Right lobe of liver (tissue), 4 donors: ENCODE results near the gene M1AP.

Source experiments
- POLR2A ChIP-seq: fragments of 450-650 bp; IDR thresholded peaks from one replicate; pipeline ENCODE4 v1.6.1; 2017; ENCODE audit warnings: antibody characterized with exemption, mild to moderate bottlenecking
- TF ChIP-seq, protein P1 (sequence below), 4 donors: fragments of 200-600 bp in 3 of 4; fragments of 450-650 bp in 1 of 4; IDR thresholded peaks; one replicate each; pipeline versions ENCODE4 v1.5.1 to v1.8.0; 2016 to 2022; ENCODE audit warnings: antibody characterized with exemption in 4 of 4, mild to moderate bottlenecking in 2 of 4
- donor health status: DM: no; HTN: no; CAD: no.
- donor health status: DM: no; HTN: no; CAD: no.
- donor health status: DM: no; HTN: yes; CAD: no.

DNA sequence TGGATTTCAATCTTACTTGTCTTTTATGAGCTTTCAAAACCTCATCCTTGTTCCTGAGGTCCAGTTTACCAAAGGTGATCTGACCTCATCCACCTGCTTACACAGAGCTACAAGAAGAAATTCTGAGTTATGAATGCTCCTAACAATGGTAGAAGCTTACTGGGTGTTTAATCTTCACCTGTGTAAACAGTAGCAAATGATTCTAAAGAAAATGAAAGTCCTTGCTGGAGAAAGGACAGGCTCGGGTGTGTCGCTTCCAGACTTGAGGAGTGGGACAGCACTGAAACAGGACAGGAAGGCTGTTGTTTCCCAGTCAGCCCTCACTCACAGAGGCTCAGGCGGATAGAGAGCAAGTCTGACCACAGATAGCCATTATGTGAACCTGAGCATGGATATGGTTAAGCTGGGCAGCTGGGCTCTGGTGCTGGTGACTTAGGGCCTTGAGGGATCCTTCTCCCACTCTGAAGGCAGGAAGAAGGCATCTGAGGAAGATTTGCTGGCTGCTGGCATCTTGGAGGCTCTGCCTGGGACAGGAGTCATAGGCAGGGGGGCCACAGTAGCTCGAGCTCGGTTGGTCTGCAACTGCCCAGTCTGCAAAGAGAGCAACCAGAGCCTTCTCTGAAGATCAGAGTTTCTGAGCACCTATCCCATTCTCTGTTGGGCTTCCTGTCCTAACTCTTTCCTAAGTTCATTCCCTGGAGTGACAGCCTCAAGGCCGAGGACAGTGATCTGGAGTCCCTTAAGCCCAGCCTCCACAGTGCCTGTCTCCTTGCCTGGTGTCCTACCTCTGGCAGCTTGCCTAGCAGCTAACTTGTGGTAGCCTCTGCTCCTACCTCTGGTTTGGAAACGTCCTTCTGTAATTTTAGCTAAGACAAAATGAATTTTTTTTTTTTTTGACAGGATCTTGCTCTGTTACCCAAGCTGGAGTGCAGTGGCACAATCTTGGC, 89.6 kb downstream of the M1AP start:
- TF ChIP-seq, protein P1, sequence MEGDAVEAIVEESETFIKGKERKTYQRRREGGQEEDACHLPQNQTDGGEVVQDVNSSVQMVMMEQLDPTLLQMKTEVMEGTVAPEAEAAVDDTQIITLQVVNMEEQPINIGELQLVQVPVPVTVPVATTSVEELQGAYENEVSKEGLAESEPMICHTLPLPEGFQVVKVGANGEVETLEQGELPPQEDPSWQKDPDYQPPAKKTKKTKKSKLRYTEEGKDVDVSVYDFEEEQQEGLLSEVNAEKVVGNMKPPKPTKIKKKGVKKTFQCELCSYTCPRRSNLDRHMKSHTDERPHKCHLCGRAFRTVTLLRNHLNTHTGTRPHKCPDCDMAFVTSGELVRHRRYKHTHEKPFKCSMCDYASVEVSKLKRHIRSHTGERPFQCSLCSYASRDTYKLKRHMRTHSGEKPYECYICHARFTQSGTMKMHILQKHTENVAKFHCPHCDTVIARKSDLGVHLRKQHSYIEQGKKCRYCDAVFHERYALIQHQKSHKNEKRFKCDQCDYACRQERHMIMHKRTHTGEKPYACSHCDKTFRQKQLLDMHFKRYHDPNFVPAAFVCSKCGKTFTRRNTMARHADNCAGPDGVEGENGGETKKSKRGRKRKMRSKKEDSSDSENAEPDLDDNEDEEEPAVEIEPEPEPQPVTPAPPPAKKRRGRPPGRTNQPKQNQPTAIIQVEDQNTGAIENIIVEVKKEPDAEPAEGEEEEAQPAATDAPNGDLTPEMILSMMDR (IDR thresholded peaks at IDR 0.05): no peak
- no peak for TF ChIP-seq POLR2A
